H9 (cell line): ENCODE measurements around the gene TPD52L2. TPM values are rescaled to one million over a fixed set of nuclear protein-coding genes. Genes with fewer than 3 reads are reported as not detected.

Experiments used
- DNase-seq: peaks from one replicate; pipeline ENCODE4 v3.0.0-alpha.2; 2017
- H2AFZ ChIP-seq: one replicate; pipeline ENCODE4 v1.6.1; 2013; ENCODE audit warnings: mild to moderate bottlenecking, low read length, control low read depth, moderate library complexity
- H2AK5ac ChIP-seq: 2 replicates; pipeline ENCODE4 v1.6.1; 2013; ENCODE audit warnings: low read length, control low read depth, mixed read lengths; ENCODE audit not compliant: insufficient read length
- H2BK120ac ChIP-seq: one replicate; pipeline ENCODE4 v1.6.1; 2013; ENCODE audit warnings: low read depth, mild to moderate bottlenecking, low read length, control low read depth, inconsistent platforms; ENCODE audit not compliant: poor library complexity, severe bottlenecking
- H2BK12ac ChIP-seq: 2 replicates; pipeline ENCODE4 v1.6.1; 2013; ENCODE audit warnings: low read length, control low read depth, mixed read lengths, low read depth; ENCODE audit not compliant: insufficient read length
- H2BK15ac ChIP-seq: 2 replicates; pipeline ENCODE4 v1.6.1; 2013; ENCODE audit warnings: low read depth, low read length, control low read depth
- H2BK20ac ChIP-seq: one replicate; pipeline ENCODE4 v1.6.1; 2013; ENCODE audit warnings: low read depth, mild to moderate bottlenecking, low read length, control low read depth, inconsistent platforms; ENCODE audit not compliant: poor library complexity, severe bottlenecking
- H2BK5ac ChIP-seq: 2 replicates; pipeline ENCODE4 v1.6.1; 2013; ENCODE audit warnings: low read length, control low read depth, mixed read lengths; ENCODE audit not compliant: insufficient read length
- H3K14ac ChIP-seq: 2 replicates; pipeline ENCODE4 v1.6.1; 2013; ENCODE audit warnings: low read length, control low read depth; ENCODE audit not compliant: insufficient read depth
- H3K18ac ChIP-seq: 2 replicates; pipeline ENCODE4 v1.6.1; 2013; ENCODE audit warnings: low read depth, mild to moderate bottlenecking, mixed read lengths, low read length, control low read depth; ENCODE audit not compliant: insufficient read length
- H3K23ac ChIP-seq: 2 replicates; pipeline ENCODE4 v1.6.1; 2013; ENCODE audit warnings: low read length, control low read depth, mixed read lengths, low read depth; ENCODE audit not compliant: insufficient read length
- H3K23me2 ChIP-seq: 2 replicates; pipeline ENCODE4 v1.6.1; 2013; ENCODE audit warnings: low read depth, mild to moderate bottlenecking, mixed read lengths, low read length, control low read depth; ENCODE audit not compliant: insufficient read length, poor library complexity, severe bottlenecking
- H3K27ac ChIP-seq: 2 replicates; pipeline ENCODE4 v1.5.1; 2013; ENCODE audit warnings: low read length, control low read depth, mixed read lengths, low read depth; ENCODE audit not compliant: insufficient read length
- H3K27me3 ChIP-seq: 2 replicates; pipeline ENCODE4 v1.6.1; 2013; ENCODE audit warnings: low read length, control low read depth, inconsistent platforms; ENCODE audit not compliant: insufficient read depth
- H3K4ac ChIP-seq: 2 replicates; pipeline ENCODE4 v1.6.1; 2013; ENCODE audit warnings: low read depth, mild to moderate bottlenecking, control low read depth, inconsistent platforms, low read length, moderate library complexity
- H3K4me1 ChIP-seq: 2 replicates; pipeline ENCODE4 v1.6.1; 2013; ENCODE audit warnings: low read length, control low read depth, inconsistent platforms; ENCODE audit not compliant: insufficient read depth
- H3K4me2 ChIP-seq: 2 replicates; pipeline ENCODE4 v1.6.1; 2013; ENCODE audit warnings: low read length, control low read depth, mixed read lengths; ENCODE audit not compliant: insufficient read length, insufficient read depth
- H3K56ac ChIP-seq: 2 replicates; pipeline ENCODE4 v1.6.1; 2013; ENCODE audit warnings: low read depth, mild to moderate bottlenecking, mixed read lengths, low read length, control low read depth; ENCODE audit not compliant: insufficient read length
- H3K79me1 ChIP-seq: 2 replicates; pipeline ENCODE4 v1.6.1; 2013; ENCODE audit warnings: low read depth, mild to moderate bottlenecking, moderate library complexity, low read length, control low read depth, inconsistent platforms; ENCODE audit not compliant: insufficient read depth, poor library complexity, severe bottlenecking
- H3K79me2 ChIP-seq: 2 replicates; pipeline ENCODE4 v1.6.1; 2013; ENCODE audit warnings: low read length, control low read depth, inconsistent platforms; ENCODE audit not compliant: insufficient read depth
- H3K9ac ChIP-seq: 2 replicates; pipeline ENCODE4 v1.6.1; 2013; ENCODE audit warnings: low read length, control low read depth, mixed read lengths; ENCODE audit not compliant: insufficient read length; ENCODE audit errors: extremely low read depth
- H3K9me3 ChIP-seq: one replicate; pipeline ENCODE4 v1.6.1; 2013; ENCODE audit warnings: low read depth, low read length, inconsistent platforms; ENCODE audit not compliant: control insufficient read depth
- H3T11ph ChIP-seq: one replicate; pipeline ENCODE4 v1.6.1; 2013; ENCODE audit warnings: mild to moderate bottlenecking, low read length, control low read depth, inconsistent platforms
- H4K20me1 ChIP-seq: one replicate; pipeline ENCODE4 v1.6.1; 2013; ENCODE audit not compliant: control insufficient read depth, insufficient read length, insufficient read depth
- H4K5ac ChIP-seq: 2 replicates; pipeline ENCODE4 v1.6.1; 2013; ENCODE audit warnings: low read depth, mild to moderate bottlenecking, mixed read lengths, low read length, control low read depth; ENCODE audit not compliant: insufficient read length
- H4K8ac ChIP-seq: replicated peaks from 2 replicates; pipeline ENCODE4 v1.6.1; 2013; ENCODE audit warnings: low read length, control low read depth, mixed read lengths, low read depth; ENCODE audit not compliant: insufficient read length
- H4K91ac ChIP-seq: 2 replicates; pipeline ENCODE4 v1.6.1; 2013; ENCODE audit warnings: low read depth, mild to moderate bottlenecking, moderate library complexity, mixed read lengths, low read length, control low read depth; ENCODE audit not compliant: insufficient read length
- H3K27ac Mint-ChIP-seq, 3 experiments: 2 replicates in 2 of 3; 3 replicates in 1 of 3; pipeline ENCODE4 v1.8.0; 2020 to 2021; ENCODE audit warnings: mixed read lengths in 3 of 3, mild to moderate bottlenecking in 1 of 3, moderate library complexity in 1 of 3
- H3K27me3 Mint-ChIP-seq: 2 replicates; pipeline ENCODE4 v1.8.0; 2021; ENCODE audit warnings: low read depth, mild to moderate bottlenecking, moderate library complexity, mixed read lengths
- H3K36me3 Mint-ChIP-seq, 3 experiments: 2 replicates in 2 of 3; 3 replicates in 1 of 3; pipeline ENCODE4 v1.8.0; 2020 to 2021; ENCODE audit warnings: low read depth in 3 of 3, mixed read lengths in 3 of 3; ENCODE audit not compliant: insufficient read depth in 1 of 3
- H3K4me1 Mint-ChIP-seq, 2 experiments: 2 replicates each; pipeline ENCODE4 v1.8.0; 2020; ENCODE audit warnings: mixed read lengths in 2 of 2
- H3K4me3 Mint-ChIP-seq, 2 experiments: 2 replicates in 1 of 2; 3 replicates in 1 of 2; pipeline ENCODE4 v1.8.0; 2020 to 2021; ENCODE audit warnings: mild to moderate bottlenecking in 2 of 2, mixed read lengths in 2 of 2, moderate library complexity in 1 of 2
- H3K9me3 Mint-ChIP-seq, 2 experiments: 2 replicates in 1 of 2; 3 replicates in 1 of 2; pipeline ENCODE4 v1.8.0; 2020; ENCODE audit warnings: mild to moderate bottlenecking in 2 of 2, mixed read lengths in 2 of 2, moderate library complexity in 1 of 2
- CTCF ChIP-seq: fragments of 200-600 bp; sonication (generic); conservative IDR thresholded peaks from 3 replicates; pipeline ENCODE4 v1.8.0; 2021; ENCODE audit warnings: antibody characterized with exemption, mild to moderate bottlenecking
- WGBS: extraction: QIAGEN DNeasy Blood & Tissue Kit; methylation state at CpG from one replicate; pipeline ENCODE4 v1.1.7; 2013; ENCODE audit warnings: missing lambda C conversion rate, low lambda C conversion rate, mixed read lengths; ENCODE audit not compliant: insufficient read length; ENCODE audit errors: extremely low coverage; 5-methylcytosine and 5-hydroxymethylcytosine counted together
- total RNA-seq: library from RNA; stranded (reverse); gene quantifications from 2 replicates; pipeline ENCODE4 v1.2.1, GENCODE V29; 2021

TPD52L2 gene
- total RNA-seq, 1 experiment from 2014 or later: 94.1 TPM

- H2BK120ac ChIP-seq: no peak overlapping the region
- H3K27me3 Mint-ChIP-seq: no peaks in the 10 kb centered on the region
- no peak overlapping the region for H2AFZ ChIP-seq
- no peaks in the 10 kb centered on the region for H3K9me3 Mint-ChIP-seq
- no peak overlapping the region for H4K8ac ChIP-seq
- no peak overlapping the region for H2BK15ac ChIP-seq
- no peak overlapping the region for H2AK5ac ChIP-seq
- peaks cover 13% of the 10 kb centered on the region for H3K23me2 ChIP-seq
- H3K9me3 ChIP-seq: no peaks in the 10 kb centered on the region
- no peak overlapping the region for H2BK20ac ChIP-seq
- H3K27ac Mint-ChIP-seq: peak overlapping the region in 1 of 3 experiments; percentile 77; a peak in 2 of 7 replicates
- H3K56ac ChIP-seq: no peak overlapping the region
- 0 out of 2 replicates have a peak, but pooled peaks cover 4% of the 10 kb centered on the region for H3K79me2 ChIP-seq
- H3K9ac ChIP-seq: no peak overlapping the region
- H3K79me1 ChIP-seq: no peaks in the 10 kb centered on the region
- peaks cover 3 to 7% of the 10 kb centered on the region in 2 experiments for H3K4me1 Mint-ChIP-seq
- no peak overlapping the region for H2BK5ac ChIP-seq
- H4K5ac ChIP-seq: no peak overlapping the region
- TF ChIP-seq CTCF: no peak
- H4K20me1 ChIP-seq: no peaks in the 10 kb centered on the region
- no peak overlapping the region for H3K4ac ChIP-seq
- H3K14ac ChIP-seq: no peak overlapping the region
- H3T11ph ChIP-seq: no peak overlapping the region
- peaks cover 2 to 24% (median 21%) of the 10 kb centered on the region in 3 experiments; a peak in 6 of 7 replicates for H3K36me3 Mint-ChIP-seq
- no peaks in the 10 kb centered on the region for H3K27me3 ChIP-seq
- no CpG with 5 or more reads among the region's 14 CpGs for WGBS
- peak overlapping the region in 1 of 2 experiments; percentile 38; a peak in 1 of 5 replicates for H3K4me3 Mint-ChIP-seq
- H3K18ac ChIP-seq: no peak overlapping the region
- H4K91ac ChIP-seq: no peak overlapping the region
- no peak overlapping the region for H3K4me2 ChIP-seq
- no peak overlapping the region for H3K23ac ChIP-seq
- H3K4me1 ChIP-seq: no peaks in the 10 kb centered on the region
- DNase-seq: no peak
- no peak overlapping the region for H3K27ac ChIP-seq
- H2BK12ac ChIP-seq: no peak overlapping the region
Observed at GRCh38 chr20:63937596-63937995, 72.5 kb downstream of the TPD52L2 start.
